ENCODE data around the gene ZDHHC6. TPM values are rescaled to one million over a fixed set of nuclear protein-coding genes. Genes with fewer than 3 reads are reported as not detected.

ZDHHC6 gene
- total RNA-seq, 1 experiment from 2014 or later = 31.2 TPM

- in situ Hi-C loops (cut with HindIII; ENCODE audit: low pct_unique_long_range_greater_than_20kb, low sequenced_read_pairs) = no loop called here
- no peak for DNase-seq (ENCODE audit: low read depth, low spot score)
Observed at GRCh38 chr10:112454910-112455779, 8.4 kb upstream of the ZDHHC6 start.

GRCh38 chr10:112448888-112449287 is 2.2 kb upstream of the ZDHHC6 start:
- no peak for DNase-seq (ENCODE audit: low read depth, low spot score)
- in situ Hi-C loops (cut with HindIII; ENCODE audit: low pct_unique_long_range_greater_than_20kb, low sequenced_read_pairs) = no loop called here

GRCh38 chr10:112447620-112447928 is 860 bp upstream of the ZDHHC6 start:
- DNase-seq (ENCODE audit: low read depth, low spot score) = no peak
- in situ Hi-C loops (cut with HindIII; ENCODE audit: low pct_unique_long_range_greater_than_20kb, low sequenced_read_pairs) = no loop called here

- in situ Hi-C loops (cut with HindIII; ENCODE audit: low pct_unique_long_range_greater_than_20kb, low sequenced_read_pairs) = no loop called here
Observed at GRCh38 chr10:112446055-112446854, 459 bp downstream of the ZDHHC6 start.

GRCh38 chr10:112442063-112442462 is 4.7 kb downstream of the ZDHHC6 start:
- in situ Hi-C loops (cut with HindIII; ENCODE audit: low pct_unique_long_range_greater_than_20kb, low sequenced_read_pairs) = no loop called here
- no peak for DNase-seq (ENCODE audit: low read depth, low spot score)

More at GRCh38 chr10:112446055-112446854, 459 bp downstream of the ZDHHC6 start:
- no peak for DNase-seq (ENCODE audit: low read depth, low spot score)

- no peak for DNase-seq (ENCODE audit: low read depth, low spot score)
- in situ Hi-C loops (cut with HindIII; ENCODE audit: low pct_unique_long_range_greater_than_20kb, low sequenced_read_pairs) = no loop called here
Observed at GRCh38 chr10:112441520-112441919, 5.2 kb downstream of the ZDHHC6 start.

- no peak for DNase-seq (ENCODE audit: low read depth, low spot score)
- in situ Hi-C loops (cut with HindIII; ENCODE audit: low pct_unique_long_range_greater_than_20kb, low sequenced_read_pairs) = no loop called here
Observed at GRCh38 chr10:112438356-112438755, 8.4 kb downstream of the ZDHHC6 start.

- in situ Hi-C loops (cut with HindIII; ENCODE audit: low pct_unique_long_range_greater_than_20kb, low sequenced_read_pairs) = no loop called here
- DNase-seq (ENCODE audit: low read depth, low spot score) = peak; percentile 45
Observed at GRCh38 chr10:112434988-112435619, 11.6 kb downstream of the ZDHHC6 start.

- DNase-seq (ENCODE audit: low read depth, low spot score) = no peak
- in situ Hi-C loops (cut with HindIII; ENCODE audit: low pct_unique_long_range_greater_than_20kb, low sequenced_read_pairs) = no loop called here
Observed at GRCh38 chr10:112433136-112433535, 13.6 kb downstream of the ZDHHC6 start.

- in situ Hi-C loops (cut with HindIII; ENCODE audit: low pct_unique_long_range_greater_than_20kb, low sequenced_read_pairs) = no loop called here
- DNase-seq (ENCODE audit: low read depth, low spot score) = no peak
Observed at GRCh38 chr10:112429654-112430230, 17.0 kb downstream of the ZDHHC6 start.

GRCh38 chr10:112429147-112429546 is 17.6 kb downstream of the ZDHHC6 start:
- no peak for DNase-seq (ENCODE audit: low read depth, low spot score)
- in situ Hi-C loops (cut with HindIII; ENCODE audit: low pct_unique_long_range_greater_than_20kb, low sequenced_read_pairs) = no loop called here

- no peak for DNase-seq (ENCODE audit: low read depth, low spot score)
- in situ Hi-C loops (cut with HindIII; ENCODE audit: low pct_unique_long_range_greater_than_20kb, low sequenced_read_pairs) = no loop called here
Observed at GRCh38 chr10:112426111-112426510, 20.6 kb downstream of the ZDHHC6 start.

GRCh38 chr10:112424651-112425050 is 22.1 kb downstream of the ZDHHC6 start:
- in situ Hi-C loops (cut with HindIII; ENCODE audit: low pct_unique_long_range_greater_than_20kb, low sequenced_read_pairs) = no loop called here
- DNase-seq (ENCODE audit: low read depth, low spot score) = no peak

GRCh38 chr10:112421731-112422130 is 25.0 kb downstream of the ZDHHC6 start:
- no peak for DNase-seq (ENCODE audit: low read depth, low spot score)
- in situ Hi-C loops (cut with HindIII; ENCODE audit: low pct_unique_long_range_greater_than_20kb, low sequenced_read_pairs) = no loop called here

- DNase-seq (ENCODE audit: low read depth, low spot score) = no peak
- in situ Hi-C loops (cut with HindIII; ENCODE audit: low pct_unique_long_range_greater_than_20kb, low sequenced_read_pairs) = no loop called here
Observed at GRCh38 chr10:112412696-112413095, 34.0 kb downstream of the ZDHHC6 start.

GRCh38 chr10:112409755-112410154 is 37.0 kb downstream of the ZDHHC6 start:
- in situ Hi-C loops (cut with HindIII; ENCODE audit: low pct_unique_long_range_greater_than_20kb, low sequenced_read_pairs) = no loop called here
- no peak for DNase-seq (ENCODE audit: low read depth, low spot score)

- in situ Hi-C loops (cut with HindIII; ENCODE audit: low pct_unique_long_range_greater_than_20kb, low sequenced_read_pairs) = no loop called here
- no peak for DNase-seq (ENCODE audit: low read depth, low spot score)
Observed at GRCh38 chr10:112409299-112409698, 37.4 kb downstream of the ZDHHC6 start.

GRCh38 chr10:112407696-112408095 is 39.0 kb downstream of the ZDHHC6 start:
- in situ Hi-C loops (cut with HindIII; ENCODE audit: low pct_unique_long_range_greater_than_20kb, low sequenced_read_pairs) = no loop called here
- no peak for DNase-seq (ENCODE audit: low read depth, low spot score)

Measured in SK-MEL-5 (cell line).